Measurements from ENCODE around the gene EMCN.
"Not testable (repeated sequence)": the region's sequence is repeated elsewhere in the genome, so short reads cannot be mapped to it uniquely, and the experiment has no call there.

Gene EMCN

GRCh38 chr4:100369871-100370270 is 148.0 kb downstream of the EMCN start:
- DNase-seq = no peak

DNA sequence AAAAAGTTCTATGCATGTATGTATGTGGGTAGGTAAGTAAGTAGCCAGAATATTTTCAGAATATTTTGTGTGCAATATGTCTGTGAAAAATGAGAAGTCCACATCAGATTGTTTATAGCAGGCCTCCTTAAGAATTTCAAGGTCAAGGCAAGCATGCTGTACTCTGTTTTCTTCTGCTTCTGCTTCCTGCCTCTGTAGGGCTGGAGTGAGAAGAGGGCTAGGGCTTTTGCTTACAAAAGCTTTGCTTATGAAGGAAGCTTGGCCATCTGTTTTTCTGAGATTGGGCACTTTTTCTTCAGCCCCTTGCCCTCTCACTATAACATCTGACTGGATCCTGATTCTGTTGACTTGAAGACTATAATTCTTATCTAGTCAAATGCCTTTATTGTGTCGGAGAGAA is 150.4 kb downstream of the EMCN start:
- DNase-seq = no peak

DNA sequence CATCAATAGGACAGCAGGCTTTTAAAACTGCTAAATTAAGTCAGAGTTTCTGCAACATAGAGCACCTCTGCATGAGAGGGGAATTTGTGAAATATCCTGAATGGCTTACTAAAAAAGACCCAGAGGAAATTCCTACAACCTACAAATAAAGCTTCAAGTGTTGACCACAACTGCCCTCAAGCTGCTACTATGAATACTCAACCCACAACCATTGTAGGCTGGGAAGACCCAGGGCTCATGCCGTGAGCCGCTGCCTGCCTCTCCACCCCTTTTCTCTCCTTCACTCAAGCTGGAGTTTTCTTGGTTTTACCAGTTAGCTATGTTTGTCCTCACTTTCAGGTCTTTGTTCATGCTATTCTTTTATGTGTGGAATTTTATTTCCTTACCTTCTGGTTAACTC is 151.6 kb downstream of the EMCN start:
- DNase-seq = no peak

DNA sequence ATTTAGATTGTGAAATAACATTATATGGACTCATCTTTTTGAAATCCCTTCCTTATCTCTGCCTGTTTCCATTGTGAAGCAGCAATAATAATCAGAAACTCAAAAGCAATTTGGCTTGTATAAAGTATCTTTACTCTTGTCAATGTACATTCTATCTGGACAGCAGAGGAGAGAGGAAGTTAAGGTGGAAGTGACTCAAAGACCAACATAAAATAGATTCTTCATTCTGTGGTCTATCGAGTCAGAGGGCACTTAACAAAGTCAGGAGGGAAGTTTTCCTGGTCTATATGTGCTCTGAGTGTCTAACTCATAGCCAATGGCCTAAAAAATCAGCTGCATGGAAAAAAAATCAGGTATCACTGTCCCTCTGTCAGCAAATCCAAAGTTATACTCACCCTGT is 155.5 kb downstream of the EMCN start:
- DNase-seq = no peak

- DNase-seq = no peak
These were observed 156.5 kb downstream of the EMCN start for GRCh38 chr4:100361336-100361735.

- DNase-seq = no peak
These were observed 157.6 kb downstream of the EMCN start for GRCh38 chr4:100360211-100360610.

DNA sequence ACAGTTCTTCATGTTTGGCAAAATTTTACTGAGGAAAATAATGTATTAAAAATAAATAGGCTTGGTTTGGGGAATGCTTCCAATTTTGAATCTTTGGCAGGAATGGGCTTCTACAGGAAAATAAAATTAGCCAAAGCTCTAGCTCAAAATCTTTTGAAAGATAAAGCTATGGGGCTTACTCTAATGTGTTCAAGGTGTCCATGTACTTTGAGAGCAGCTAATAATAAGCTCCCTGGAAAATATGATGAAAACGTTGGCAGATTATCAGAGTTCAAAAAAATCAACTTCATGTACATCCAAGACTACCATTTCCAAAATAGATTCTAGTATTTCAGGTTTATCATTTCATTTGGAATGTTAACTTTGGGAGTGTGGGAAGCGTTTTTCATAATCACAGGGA is 158.4 kb downstream of the EMCN start:
- DNase-seq = no peak

- DNase-seq = no peak
These were observed 160.3 kb downstream of the EMCN start for GRCh38 chr4:100357542-100357941.

DNA sequence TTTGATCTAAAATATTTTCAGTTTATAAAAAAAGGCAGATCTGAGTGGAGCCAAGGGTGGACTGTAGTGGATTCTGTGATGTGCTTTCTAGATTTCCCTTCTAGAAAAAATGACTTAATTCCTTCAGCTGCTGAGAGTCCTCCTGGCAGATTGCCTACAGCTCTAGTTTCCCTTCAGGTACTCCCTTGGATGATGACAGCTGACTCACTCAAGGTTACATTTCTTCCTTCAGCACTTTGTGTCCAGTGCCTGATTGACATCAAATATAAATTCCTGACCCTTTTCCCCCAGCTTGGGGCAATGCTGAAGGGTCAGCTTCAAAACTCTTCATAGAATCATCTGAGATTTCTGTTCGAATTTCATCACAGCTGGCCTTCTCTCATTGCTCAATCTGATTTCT is 161.7 kb downstream of the EMCN start:
- no peak for DNase-seq

GRCh38 chr4:100352352-100352751 is 165.5 kb downstream of the EMCN start:
- DNase-seq = not testable (repeated sequence)

- peak; percentile 3 for DNase-seq
These were observed 169.3 kb downstream of the EMCN start for GRCh38 chr4:100348473-100348872.

GRCh38 chr4:100347241-100347640 is 170.6 kb downstream of the EMCN start:
- no peak for DNase-seq

DNA sequence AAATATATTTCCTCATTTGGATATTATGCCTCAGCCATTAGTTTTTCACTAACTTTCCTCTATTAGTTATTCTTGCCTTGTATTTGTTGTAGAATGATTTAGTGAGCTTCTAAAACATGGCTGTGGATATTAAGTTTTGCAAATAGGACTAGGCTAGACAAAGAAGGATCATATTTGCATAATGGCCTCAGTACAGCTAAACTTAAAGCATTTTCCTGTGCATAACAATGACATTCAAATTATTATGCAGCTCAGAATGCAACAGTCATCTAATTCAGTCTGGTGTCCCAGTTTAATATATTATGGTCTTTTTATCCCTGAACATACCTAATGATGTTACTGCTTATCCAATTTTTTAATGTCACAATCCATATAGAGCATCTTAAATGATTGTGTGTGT is 172.2 kb downstream of the EMCN start:
- DNase-seq = no peak

All from hematopoietic multipotent progenitor cell treated with erythropoietin and hydrocortisone succinate and interleukin-3 and kit ligand, for 8 days (in vitro differentiated cells).